Endothelial cell of umbilical vein (primary cell): ENCODE data around the gene ALPL.

Experiments
- CTCF ChIP-seq, 2 donors: IDR thresholded peaks; 1 replicate in 1 of 2; 2 replicates in 1 of 2; pipeline ENCODE4 v1.5.1; 2011; ENCODE audit warnings: low read length in 2 of 2, mild to moderate bottlenecking in 2 of 2, moderate library complexity in 2 of 2, control low read depth in 1 of 2, inconsistent platforms in 1 of 2, low read depth in 1 of 2; ENCODE audit not compliant: insufficient read depth in 1 of 2; ENCODE audit errors: extremely low read depth in 1 of 2
- EZH2 ChIP-seq: IDR thresholded peaks from 2 replicates; pipeline ENCODE4 v1.6.1; 2012; ENCODE audit warnings: borderline replicate concordance, low read depth, mild to moderate bottlenecking, moderate library complexity, low read length, inconsistent platforms; ENCODE audit not compliant: severe bottlenecking
- GATA2 ChIP-seq: IDR thresholded peaks from 2 replicates; pipeline ENCODE4 v1.7.0; 2011; ENCODE audit warnings: low read depth, mild to moderate bottlenecking, moderate library complexity, mixed read lengths, low read length; ENCODE audit not compliant: insufficient read length, insufficient read depth
- JUN ChIP-seq: IDR thresholded peaks from 2 replicates; pipeline ENCODE4 v1.6.1; 2011; ENCODE audit warnings: borderline replicate concordance, low read depth; ENCODE audit not compliant: insufficient read length, insufficient read depth
- MAX ChIP-seq: IDR thresholded peaks from 2 replicates; pipeline ENCODE4 v1.6.1; 2011; ENCODE audit not compliant: insufficient read depth, insufficient read length
- MYC ChIP-seq: IDR thresholded peaks from one replicate; pipeline ENCODE4 v1.6.1; 2011; ENCODE audit warnings: mild to moderate bottlenecking, low read depth, low read length
- POLR2A ChIP-seq: IDR thresholded peaks from 2 replicates; pipeline ENCODE4 v1.6.1; 2012; ENCODE audit warnings: low read depth, mild to moderate bottlenecking, control low read depth, low read length
- POLR2AphosphoS5 ChIP-seq: IDR thresholded peaks from 2 replicates; pipeline ENCODE4 v1.6.1; 2012; ENCODE audit warnings: low read depth, mild to moderate bottlenecking, control low read depth, low read length, moderate library complexity; ENCODE audit not compliant: insufficient read depth

- TF ChIP-seq CTCF (IDR thresholded peaks at IDR 0.05; ENCODE audit: extremely low read depth in 1 of 2, insufficient read depth in 1 of 2, low read depth in 1 of 2, low read length in 2 of 2) (no peak), EZH2 (no peak), POLR2AphosphoS5 (no peak), MAX (no peak), POLR2A (no peak), JUN (no peak), MYC (no peak), GATA2 (no peak)
Measured at GRCh38 chr1:21541835-21542234, 32.6 kb downstream of the ALPL start.
